IMR-90 (cell line): ENCODE data around the gene CHRNG.

Experiments
- CTCF ChIP-seq: conservative IDR thresholded peaks from 2 replicates; pipeline ENCODE4 v1.5.1; 2012; ENCODE audit warnings: mild to moderate bottlenecking, low read depth, low read length, improper control_type of control experiment
- MXI1 ChIP-seq: IDR thresholded peaks from 2 replicates; pipeline ENCODE4 v1.6.1; 2012; ENCODE audit warnings: low read depth, mild to moderate bottlenecking, low read length, moderate library complexity, borderline replicate concordance
- POLR2A ChIP-seq: IDR thresholded peaks from 2 replicates; pipeline ENCODE4 v1.6.1; 2012; ENCODE audit warnings: mild to moderate bottlenecking, low read depth, low read length

DNA sequence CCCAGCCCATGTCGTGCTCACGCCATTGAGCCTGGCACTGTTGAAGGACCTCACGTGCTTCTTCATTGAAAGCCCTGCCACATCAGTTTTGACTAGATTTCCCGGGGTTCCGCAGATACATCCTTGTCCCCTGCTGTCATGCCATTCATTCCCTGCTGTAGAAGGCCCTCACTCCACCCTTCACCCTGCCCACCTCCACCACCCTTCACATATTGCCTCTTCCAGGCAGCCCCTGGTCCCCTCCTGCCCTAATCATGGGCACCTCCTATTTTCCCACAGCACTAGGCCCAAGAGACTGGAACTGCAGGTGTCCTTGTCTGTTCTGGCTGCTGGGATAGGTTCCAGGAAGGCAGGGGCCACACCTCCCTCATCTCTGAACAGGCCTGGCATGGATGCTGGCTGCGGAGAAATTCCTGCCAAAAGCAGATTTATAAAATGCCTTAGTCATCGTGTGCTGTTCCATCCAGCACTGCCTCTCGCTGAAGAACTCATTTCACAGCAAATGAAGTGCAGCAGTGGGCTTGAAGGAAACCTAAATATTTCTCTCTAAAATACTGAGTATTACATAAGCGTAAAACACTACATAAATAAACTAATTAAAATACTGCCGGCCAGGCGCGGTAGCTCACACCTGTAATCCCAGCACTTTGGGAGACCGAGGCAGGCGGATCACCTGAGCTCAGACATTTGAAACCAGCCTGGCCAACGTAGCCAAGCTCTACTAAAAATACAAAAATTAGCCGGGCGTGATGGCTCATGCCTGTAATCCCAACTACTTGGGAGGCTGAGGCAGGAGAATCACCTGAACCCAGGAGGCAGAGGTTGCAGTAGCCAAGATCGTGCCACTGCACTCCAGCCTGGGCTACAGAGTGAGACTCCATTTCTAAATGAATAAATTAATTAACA lies 49.4 kb downstream of the CHRNG start:
- TF ChIP-seq CTCF (no peak), POLR2A (no peak), MXI1 (no peak)
